Erythroblast (primary cell): ENCODE results near the gene MYO1E.

Experiments
- DNase-seq, 2 experiments: peaks; one replicate each; lab custom pipeline; 2025; lab: John Stamatoyannopoulos, UW
- GATA1 ChIP-seq: IDR thresholded peaks from 2 replicates; pipeline ENCODE4 v1.6.1; 2011; ENCODE audit warnings: low read depth, mild to moderate bottlenecking, control low read depth, low read length, moderate library complexity
- POLR2A ChIP-seq: IDR thresholded peaks from 2 replicates; pipeline ENCODE4 v1.6.1; 2011; ENCODE audit warnings: mild to moderate bottlenecking, low read length

MYO1E gene

GRCh38 chr15:59271595-59272201 is 101.0 kb downstream of the MYO1E start:
- TF ChIP-seq POLR2A (no peak), GATA1 (no peak)
- no peak for DNase-seq

DNA sequence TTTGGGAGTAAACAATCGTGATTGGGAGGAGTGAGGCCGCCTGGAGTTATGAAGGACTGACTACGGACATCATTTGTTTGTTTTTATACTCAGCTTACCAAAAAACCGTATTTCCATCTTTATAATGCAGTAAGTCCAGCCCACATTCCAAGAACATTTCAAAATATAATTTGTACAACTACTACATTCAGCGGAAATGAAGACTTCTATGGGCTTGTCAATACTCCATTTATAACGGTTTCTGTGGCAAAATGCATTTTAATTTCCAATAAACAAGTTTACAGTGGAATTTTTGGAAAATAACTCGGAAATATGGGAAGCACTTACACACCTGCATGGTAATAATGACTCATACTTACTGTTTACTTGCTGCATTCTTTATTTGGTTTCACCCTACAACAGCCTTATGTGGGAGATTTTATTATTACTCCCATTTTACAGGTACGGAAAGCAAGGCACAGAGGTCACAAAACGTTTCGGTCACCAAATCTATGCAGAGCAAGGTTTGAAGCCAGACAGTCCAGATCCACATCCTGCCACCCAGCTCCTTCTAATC is 103.7 kb downstream of the MYO1E start:
- TF ChIP-seq GATA1 (no peak), POLR2A (no peak)
- no peak for DNase-seq

GRCh38 chr15:59268168-59268851 is 104.4 kb downstream of the MYO1E start:
- DNase-seq = no peak
- TF ChIP-seq POLR2A (no peak), GATA1 (no peak)

DNA sequence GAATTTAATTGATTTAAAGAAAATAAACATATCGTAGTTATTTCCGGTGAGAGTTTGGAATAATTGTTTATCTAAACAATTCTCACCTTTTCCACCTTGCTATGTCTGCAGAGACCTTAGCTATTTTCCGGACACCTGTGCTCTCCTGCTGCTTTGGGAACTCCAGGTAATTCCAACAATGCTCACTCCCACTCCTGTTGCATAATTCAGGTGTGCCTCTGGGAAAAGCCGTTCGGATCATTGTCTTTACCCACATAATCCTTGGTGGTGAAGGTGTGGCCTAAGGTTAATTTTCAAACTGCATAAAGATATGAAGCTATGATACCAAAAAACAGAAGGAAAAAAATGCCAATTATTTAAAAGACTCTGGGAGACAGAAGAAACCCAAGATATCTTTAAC is 106.6 kb downstream of the MYO1E start:
- DNase-seq = no peak
- TF ChIP-seq POLR2A (no peak), GATA1 (no peak)

- DNase-seq = no peak
- TF ChIP-seq POLR2A = no peak
- TF ChIP-seq GATA1 = no peak
Measured at GRCh38 chr15:59262316-59262715, 110.4 kb downstream of the MYO1E start.

GRCh38 chr15:59260090-59260489 is 112.6 kb downstream of the MYO1E start:
- DNase-seq = no peak
- TF ChIP-seq GATA1 = no peak
- TF ChIP-seq POLR2A = no peak

GRCh38 chr15:59259137-59259943 is 113.3 kb downstream of the MYO1E start:
- DNase-seq = no peak
- no peak for TF ChIP-seq GATA1
- TF ChIP-seq POLR2A = no peak

DNA sequence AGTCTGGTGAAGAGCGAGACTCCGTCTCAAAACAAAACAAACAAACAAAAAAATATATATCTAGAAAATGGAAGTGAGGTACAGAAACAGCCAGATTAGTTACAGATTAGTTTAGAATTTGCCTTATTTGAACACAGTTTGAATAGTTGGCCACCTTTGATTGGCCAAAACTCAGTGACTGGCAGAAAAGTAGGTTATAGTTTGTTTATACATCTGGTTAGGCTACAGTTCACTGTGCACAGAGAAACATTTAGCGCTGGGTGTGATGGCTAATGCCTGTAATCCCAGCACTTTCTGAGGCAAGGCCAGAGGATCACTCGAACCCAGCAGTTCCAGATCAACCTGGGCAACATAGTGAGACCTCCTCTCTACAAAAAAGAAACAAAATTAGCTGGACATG is 114.4 kb downstream of the MYO1E start:
- no peak for TF ChIP-seq POLR2A
- TF ChIP-seq GATA1 = no peak
- no peak for DNase-seq

- DNase-seq = no peak
- TF ChIP-seq GATA1 (no peak), POLR2A (no peak)
Measured at GRCh38 chr15:59257140-59257539, 115.5 kb downstream of the MYO1E start.

GRCh38 chr15:59256482-59256881 is 116.2 kb downstream of the MYO1E start:
- DNase-seq = no peak
- no peak for TF ChIP-seq POLR2A
- no peak for TF ChIP-seq GATA1

- no peak for TF ChIP-seq GATA1
- no peak for TF ChIP-seq POLR2A
- DNase-seq = no peak
Measured at GRCh38 chr15:59255680-59256336, 116.9 kb downstream of the MYO1E start.

- DNase-seq = no peak
- TF ChIP-seq POLR2A (no peak), GATA1 (no peak)
Measured at GRCh38 chr15:59252137-59252536, 120.5 kb downstream of the MYO1E start.
